HEK293T (cell line): Measurements from ENCODE around the gene MAB21L1.
A peak's percentile ranks its signal among the peaks of the same experiment; 100 is the strongest.

Experiments
- CTCF ChIA-PET: fragments of 350-600 bp; formaldehyde crosslinking; extraction: SDS; loops from one replicate; lab custom pipeline; 2021; ENCODE audit warnings: antibody characterized with exemption, inconsistent platforms; lab: Yijun Ruan, JAX
- POLR2A ChIA-PET: fragments of 350-600 bp; formaldehyde crosslinking; extraction: SDS; loops from one replicate; lab custom pipeline; 2020; ENCODE audit warnings: antibody characterized with exemption, inconsistent platforms; lab: Yijun Ruan, JAX
- DNase-seq: peaks from one replicate; pipeline ENCODE4 v3.0.0; 2012; ENCODE audit warnings: mixed read lengths; ENCODE audit errors: extremely low spot score
- ARNT ChIP-seq: fragments of 450-650 bp; IDR thresholded peaks from 2 replicates; pipeline ENCODE4 v1.6.1; 2017; ENCODE audit warnings: mild to moderate bottlenecking
- CTBP1 ChIP-seq: fragments of 450-650 bp; IDR thresholded peaks from 2 replicates; pipeline ENCODE4 v1.6.1; 2016; ENCODE audit warnings: borderline replicate concordance
- ELF4 ChIP-seq: fragments of 450-650 bp; IDR thresholded peaks from 2 replicates; pipeline ENCODE4 v1.6.1; 2017; ENCODE audit warnings: antibody characterized with exemption
- FOXA1 ChIP-seq: fragments of 450-650 bp; IDR thresholded peaks from 2 replicates; pipeline ENCODE4 v1.6.1; 2016; ENCODE audit warnings: mild to moderate bottlenecking
- FOXK2 ChIP-seq: fragments of 450-650 bp; IDR thresholded peaks from 2 replicates; pipeline ENCODE4 v1.6.1; 2016; ENCODE audit warnings: mild to moderate bottlenecking
- FOXM1 ChIP-seq: fragments of 450-650 bp; IDR thresholded peaks from 2 replicates; pipeline ENCODE4 v1.6.1; 2017; ENCODE audit warnings: mild to moderate bottlenecking, borderline replicate concordance
- HDGF ChIP-seq: fragments of 450-650 bp; IDR thresholded peaks from 2 replicates; pipeline ENCODE4 v1.6.1; 2017; ENCODE audit warnings: antibody characterized with exemption, borderline replicate concordance
- L3MBTL2 ChIP-seq: fragments of 450-650 bp; conservative IDR thresholded peaks from 2 replicates; pipeline ENCODE4 v1.6.1; 2016; ENCODE audit warnings: mild to moderate bottlenecking
- LEF1 ChIP-seq: fragments of 450-650 bp; IDR thresholded peaks from 2 replicates; pipeline ENCODE4 v1.6.1; 2017; ENCODE audit warnings: mild to moderate bottlenecking, borderline replicate concordance
- NFRKB ChIP-seq: fragments of 450-650 bp; IDR thresholded peaks from 2 replicates; pipeline ENCODE4 v1.6.1; 2016; ENCODE audit warnings: mild to moderate bottlenecking, moderate library complexity
- SP1 ChIP-seq: fragments of 450-650 bp; IDR thresholded peaks from 2 replicates; pipeline ENCODE4 v1.6.1; 2017
- SUZ12 ChIP-seq: fragments of 450-650 bp; IDR thresholded peaks from 2 replicates; pipeline ENCODE4 v1.6.1; 2016; ENCODE audit warnings: mild to moderate bottlenecking
- TARDBP ChIP-seq: fragments of 450-650 bp; IDR thresholded peaks from 2 replicates; pipeline ENCODE4 v1.6.1; 2016
- ZNF384 ChIP-seq: fragments of 450-650 bp; IDR thresholded peaks from 2 replicates; pipeline ENCODE4 v1.6.1; 2016
- TF ChIP-seq, protein P1 (sequence below): fragments of 450-650 bp; IDR thresholded peaks from 2 replicates; pipeline ENCODE4 v1.6.1; 2016

MAB21L1 gene

DNA sequence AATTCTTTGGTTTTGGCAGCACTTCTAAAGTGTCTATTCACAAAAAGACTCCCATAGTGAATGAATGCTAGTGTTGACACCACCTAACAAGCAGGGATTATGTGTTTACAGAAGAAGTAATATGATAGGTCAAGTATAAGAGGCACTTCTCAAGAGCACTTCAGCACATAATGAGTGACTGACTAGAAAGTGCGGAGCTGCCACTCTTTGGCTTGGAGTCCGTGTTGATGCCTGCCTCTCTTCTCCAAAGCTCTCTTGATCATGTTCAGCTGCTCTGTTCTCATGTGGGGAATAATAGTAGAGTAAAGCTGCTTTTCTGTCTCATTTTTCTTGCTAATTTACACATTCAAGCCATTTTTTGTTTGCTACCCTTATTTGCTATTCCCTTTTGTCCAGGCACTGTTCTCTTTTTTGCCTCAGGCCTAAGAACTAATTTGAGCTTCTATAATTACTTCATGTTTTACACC is 22.7 kb upstream of the MAB21L1 start:
- TF ChIP-seq, protein P1, sequence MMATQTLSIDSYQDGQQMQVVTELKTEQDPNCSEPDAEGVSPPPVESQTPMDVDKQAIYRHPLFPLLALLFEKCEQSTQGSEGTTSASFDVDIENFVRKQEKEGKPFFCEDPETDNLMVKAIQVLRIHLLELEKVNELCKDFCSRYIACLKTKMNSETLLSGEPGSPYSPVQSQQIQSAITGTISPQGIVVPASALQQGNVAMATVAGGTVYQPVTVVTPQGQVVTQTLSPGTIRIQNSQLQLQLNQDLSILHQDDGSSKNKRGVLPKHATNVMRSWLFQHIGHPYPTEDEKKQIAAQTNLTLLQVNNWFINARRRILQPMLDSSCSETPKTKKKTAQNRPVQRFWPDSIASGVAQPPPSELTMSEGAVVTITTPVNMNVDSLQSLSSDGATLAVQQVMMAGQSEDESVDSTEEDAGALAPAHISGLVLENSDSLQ: peak; percentile 87
- TF ChIP-seq CTBP1 (no peak), ZNF384 (no peak), FOXA1 (no peak)
- ChIA-PET POLR2A (no interaction called here), CTCF (interaction anchor here (0.6 kb wide), 1 partner anchor 258 kb away, joined by 3 read pairs; no protein-coding TSS in a partner anchor)
- DNase-seq: peak; percentile 15

DNA sequence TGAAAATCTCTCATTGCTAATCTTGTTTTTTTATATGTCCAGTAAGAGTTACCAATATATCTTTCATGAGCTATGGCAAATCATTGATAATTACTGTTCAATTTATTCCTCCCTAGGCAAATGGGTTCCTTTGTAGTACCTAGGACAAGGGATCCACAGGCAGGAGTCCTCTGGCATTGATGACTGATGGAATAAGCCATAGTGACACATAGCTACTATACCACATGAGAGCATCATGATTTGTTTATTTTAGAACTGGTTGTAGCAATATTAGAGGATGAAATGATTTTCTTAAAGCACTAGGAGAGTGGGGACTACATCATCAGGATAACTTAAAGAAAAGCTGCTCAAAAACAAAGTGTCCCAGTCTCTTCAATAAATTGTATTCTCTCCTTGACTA is 21.7 kb upstream of the MAB21L1 start:
- CTCF ChIA-PET: no interaction called here
- DNase-seq: no peak
- POLR2A ChIA-PET: no interaction called here
- no peak for TF ChIP-seq ARNT
- no peak for TF ChIP-seq LEF1
- TF ChIP-seq ZNF384: no peak
- no peak for TF ChIP-seq TARDBP
- no peak for TF ChIP-seq FOXK2
- no peak for TF ChIP-seq L3MBTL2
- TF ChIP-seq ELF4: no peak
- no peak for TF ChIP-seq HDGF
- no peak for TF ChIP-seq SP1
- TF ChIP-seq FOXM1: no peak
- TF ChIP-seq SUZ12: no peak
- no peak for TF ChIP-seq CTBP1
- TF ChIP-seq, protein P1: no peak
- TF ChIP-seq NFRKB: no peak
- TF ChIP-seq FOXA1: no peak

DNA sequence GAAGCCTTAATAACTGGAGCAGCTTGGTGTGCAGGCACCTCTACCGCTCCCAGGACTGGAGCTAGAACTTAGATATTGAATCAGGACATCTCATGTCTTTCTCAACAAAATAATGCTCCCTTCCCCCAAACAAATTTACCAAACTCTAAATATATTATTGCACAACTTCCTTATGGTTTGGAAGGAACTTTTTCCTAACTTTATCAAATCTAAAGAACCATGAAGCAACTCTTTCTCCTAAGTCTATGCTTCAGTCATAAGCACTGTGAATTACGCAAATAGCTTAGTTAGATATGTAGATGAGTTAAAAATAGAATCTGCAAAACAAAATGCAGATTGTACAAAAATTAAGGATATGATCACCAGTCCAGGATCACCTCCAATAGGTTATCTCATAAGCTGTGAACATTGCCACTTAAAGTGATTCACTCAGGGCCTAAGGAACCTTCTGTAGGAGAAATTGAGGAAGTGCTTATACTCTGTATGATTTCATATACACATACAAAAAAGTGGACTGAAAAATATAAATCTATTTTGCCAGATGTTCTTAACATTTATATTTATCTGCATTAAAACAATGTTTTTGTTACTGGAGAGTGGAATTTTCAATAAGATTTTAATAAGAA is 20.4 kb upstream of the MAB21L1 start:
- DNase-seq: no peak
- ChIA-PET CTCF (no interaction called here), POLR2A (no interaction called here)
- TF ChIP-seq NFRKB (no peak), TARDBP (no peak), FOXM1 (no peak)
- TF ChIP-seq, protein P1: no peak

DNA sequence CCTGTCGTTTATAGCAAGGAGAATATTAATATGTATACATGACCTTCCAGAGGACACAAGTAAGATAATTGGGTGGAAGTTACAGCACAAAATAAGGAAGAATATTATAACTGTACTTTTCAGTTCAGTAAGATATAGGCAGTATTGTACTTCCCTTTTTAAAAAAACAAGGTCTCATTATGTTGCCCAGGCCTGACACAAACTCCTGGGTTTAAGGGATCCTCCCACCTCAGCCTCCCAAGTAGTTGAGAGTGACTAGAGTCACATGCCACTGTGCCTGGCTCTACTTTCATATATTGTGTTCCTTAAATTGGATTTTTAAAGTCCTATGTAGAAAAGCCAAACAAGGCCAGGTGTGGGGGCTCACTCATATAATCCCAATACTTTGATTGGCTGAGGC is 19.5 kb upstream of the MAB21L1 start:
- CTCF ChIA-PET: no interaction called here

GRCh38 chr13:35489050-35489449 is 12.6 kb upstream of the MAB21L1 start:
- no peak for DNase-seq

More for the DNA sequence above, 19.5 kb upstream of the MAB21L1 start:
- POLR2A ChIA-PET: no interaction called here
- DNase-seq: no peak
- TF ChIP-seq CTBP1: no peak
- TF ChIP-seq ZNF384: no peak
- TF ChIP-seq SUZ12: no peak
- TF ChIP-seq SP1: no peak
- no peak for TF ChIP-seq ELF4
- no peak for TF ChIP-seq LEF1

DNA sequence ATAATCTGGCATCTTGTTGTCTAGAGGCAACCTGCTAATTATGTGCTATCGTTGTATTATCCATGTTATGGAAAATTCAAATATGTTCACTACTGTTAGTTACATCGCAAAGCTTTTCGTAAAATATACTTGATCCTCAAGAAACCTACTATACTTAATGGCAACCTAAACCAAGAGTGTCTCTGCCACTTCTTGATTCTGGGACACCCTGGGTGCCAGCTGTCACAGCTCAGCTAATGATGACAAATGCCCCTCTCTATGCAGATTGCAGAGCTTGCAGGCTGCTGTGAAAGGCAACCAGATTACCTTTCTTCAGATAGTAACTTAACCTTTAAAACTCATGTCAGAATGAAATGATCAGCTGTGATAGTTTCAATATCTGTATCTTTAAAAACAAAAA is 8.9 kb upstream of the MAB21L1 start:
- CTCF ChIA-PET: no interaction called here
- POLR2A ChIA-PET: interaction anchor here (1.0 kb wide), 1 partner anchor 9 kb away, joined by 3 read pairs; the partner anchor contains the start of gene MAB21L1
- no peak for DNase-seq
- no peak for TF ChIP-seq SUZ12
- no peak for TF ChIP-seq LEF1
- TF ChIP-seq, protein P1: peak; percentile 75
- no peak for TF ChIP-seq NFRKB
- TF ChIP-seq HDGF: no peak
- TF ChIP-seq FOXA1: no peak
- TF ChIP-seq TARDBP: no peak
- TF ChIP-seq FOXM1: no peak
- no peak for TF ChIP-seq FOXK2

More at GRCh38 chr13:35489050-35489449, 12.6 kb upstream of the MAB21L1 start:
- ChIA-PET POLR2A (interaction anchor here (2.1 kb wide), 1 partner anchor 13 kb away, joined by 6 read pairs; the partner anchor contains the start of gene MAB21L1), CTCF (no interaction called here)
- TF ChIP-seq L3MBTL2 (no peak), HDGF (no peak), CTBP1 (no peak), SP1 (no peak), FOXM1 (no peak), FOXA1 (no peak), ZNF384 (no peak), FOXK2 (no peak), ELF4 (no peak)
- TF ChIP-seq, protein P1: no peak
